Fibroblast of skin of left biceps (primary cell): ENCODE data around the gene CFAP58.

ENCODE experiments used
- DNase-seq, 2 experiments: peaks; one replicate each; pipeline ENCODE4 v3.0.0-alpha.2; 2013; ENCODE audit warnings: low read depth in 2 of 2

The CFAP58 gene, protein sequence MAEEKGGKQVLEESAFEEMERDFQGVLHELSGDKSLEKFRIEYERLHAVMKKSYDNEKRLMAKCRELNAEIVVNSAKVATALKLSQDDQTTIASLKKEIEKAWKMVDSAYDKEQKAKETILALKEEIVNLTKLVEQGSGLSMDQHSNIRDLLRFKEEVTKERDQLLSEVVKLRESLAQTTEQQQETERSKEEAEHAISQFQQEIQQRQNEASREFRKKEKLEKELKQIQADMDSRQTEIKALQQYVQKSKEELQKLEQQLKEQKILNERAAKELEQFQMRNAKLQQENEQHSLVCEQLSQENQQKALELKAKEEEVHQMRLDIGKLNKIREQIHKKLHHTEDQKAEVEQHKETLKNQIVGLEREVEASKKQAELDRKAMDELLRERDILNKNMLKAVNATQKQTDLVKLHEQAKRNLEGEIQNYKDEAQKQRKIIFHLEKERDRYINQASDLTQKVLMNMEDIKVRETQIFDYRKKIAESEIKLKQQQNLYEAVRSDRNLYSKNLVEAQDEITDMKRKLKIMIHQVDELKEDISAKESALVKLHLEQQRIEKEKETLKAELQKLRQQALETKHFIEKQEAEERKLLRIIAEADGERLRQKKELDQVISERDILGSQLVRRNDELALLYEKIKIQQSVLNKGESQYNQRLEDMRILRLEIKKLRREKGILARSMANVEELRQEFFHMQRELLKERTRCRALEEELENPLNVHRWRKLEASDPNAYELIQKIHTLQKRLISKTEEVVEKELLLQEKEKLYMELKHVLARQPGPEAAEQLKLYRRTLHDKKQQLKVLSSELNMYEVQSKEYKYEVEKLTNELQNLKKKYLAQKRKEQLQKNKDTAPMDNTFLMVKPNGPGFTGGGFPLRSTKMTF

GRCh38 chr10:104353325-104354048 is at the start of gene CFAP58:
Gene CFAP58 (plus strand): TSS chr10:104353833. CDS start chr10:104353898, 65 bp downstream.
- DNase-seq: peak in 1 of 2 experiments; percentile 62

DNA sequence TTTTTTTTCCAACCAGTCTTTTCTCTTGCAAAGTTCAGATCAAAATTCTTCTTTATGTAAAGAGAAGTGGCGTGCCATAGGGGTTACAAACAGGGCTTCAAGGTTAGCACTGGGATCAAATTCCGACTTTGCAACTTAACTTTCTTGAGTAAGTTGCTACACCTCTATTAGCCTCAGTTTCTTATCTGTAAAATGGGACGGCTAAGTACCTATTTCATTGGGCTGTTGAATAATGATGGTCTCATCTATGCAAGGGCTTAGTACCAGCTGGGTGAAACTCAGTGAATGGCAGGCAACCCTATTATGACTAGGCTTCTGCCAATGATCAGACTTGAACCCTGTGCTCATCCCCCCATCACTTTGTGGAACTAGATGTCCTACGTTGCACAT is 49.3 kb upstream of the CFAP58 start:
- DNase-seq: no peak

DNA sequence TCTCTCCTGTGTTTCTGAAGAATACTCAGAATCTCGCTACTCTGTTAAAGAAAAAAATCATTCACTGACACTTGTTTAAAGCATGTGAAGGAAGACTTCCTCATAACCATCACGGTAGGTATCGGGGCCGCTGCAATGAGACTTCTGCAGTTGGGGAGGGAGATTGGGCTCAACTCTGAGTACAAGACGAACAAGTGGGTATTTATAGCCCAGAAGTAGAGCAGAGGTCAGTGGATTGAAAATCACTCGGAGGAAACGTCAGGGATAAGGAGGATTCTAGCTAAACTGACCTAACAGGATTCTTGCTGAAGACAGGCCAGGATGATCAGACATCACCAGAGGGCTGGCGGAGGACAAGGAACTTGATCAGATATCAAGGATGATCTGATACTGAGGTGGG is 48.7 kb upstream of the CFAP58 start:
- no peak for DNase-seq

- DNase-seq: no peak
Observed at GRCh38 chr10:104306897-104307296, 46.7 kb upstream of the CFAP58 start.

DNA sequence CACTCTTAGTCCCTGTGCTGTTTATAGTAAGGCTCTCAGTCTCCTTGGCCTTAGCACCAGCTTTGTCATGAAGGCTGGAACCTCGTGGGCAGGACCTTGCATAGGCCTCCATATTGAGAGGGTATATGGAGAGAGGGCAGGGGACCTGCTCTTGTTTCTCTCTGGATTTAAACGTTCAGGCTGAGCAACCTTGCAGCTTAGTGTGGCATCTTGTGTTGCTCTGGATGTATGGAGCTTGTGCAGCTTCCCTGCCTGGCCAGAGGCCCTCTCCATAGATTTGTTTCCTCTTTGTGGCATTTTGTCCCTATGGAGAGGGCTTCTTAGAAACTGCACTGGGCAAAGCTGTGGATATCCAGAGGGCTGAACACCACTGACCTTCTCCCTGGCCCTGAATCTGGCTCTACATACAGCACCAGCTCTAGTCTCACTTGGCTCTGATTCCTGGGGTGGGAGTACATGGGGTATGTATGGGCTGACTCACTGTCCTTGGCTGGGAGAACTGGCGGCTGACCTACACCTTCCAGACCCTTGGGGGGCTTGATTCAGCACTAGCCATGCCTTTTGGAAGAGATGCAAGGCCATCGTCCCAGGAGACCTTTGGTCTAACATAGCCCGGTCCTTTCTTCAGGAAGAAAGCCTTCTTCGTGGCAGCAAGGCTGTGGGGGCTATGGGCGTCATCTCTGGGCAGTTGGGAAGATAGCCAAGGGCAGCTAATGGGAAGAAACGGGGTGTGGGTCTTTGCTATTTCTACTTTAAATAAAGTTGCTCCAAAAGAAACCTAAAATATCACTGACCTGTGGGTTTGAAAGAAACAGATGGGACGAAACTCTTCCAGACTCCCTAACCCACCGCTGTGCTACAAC is 45.8 kb upstream of the CFAP58 start:
- DNase-seq: no peak

DNA sequence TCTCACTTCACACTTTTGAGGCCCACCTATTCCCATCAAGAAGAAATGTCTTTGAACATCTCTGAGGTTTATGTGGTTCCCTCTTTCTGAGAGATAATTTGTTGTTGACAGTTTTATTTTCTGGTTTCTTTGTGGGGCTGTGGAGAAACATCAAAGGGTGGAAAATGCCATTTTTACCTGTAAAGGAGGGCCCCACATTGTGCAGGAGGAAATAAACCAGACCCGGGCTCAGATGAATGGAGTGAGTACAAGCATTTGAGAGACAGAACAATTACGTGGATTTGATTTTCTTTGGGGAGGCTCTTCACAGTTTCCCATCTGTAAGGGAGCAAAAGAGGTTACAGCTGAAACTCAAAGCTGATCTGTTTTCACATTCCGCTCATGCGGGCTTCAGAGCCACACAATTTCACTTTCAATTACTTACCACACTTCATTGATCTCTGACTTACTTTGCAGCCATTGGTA is 45.2 kb upstream of the CFAP58 start:
- DNase-seq: no peak

DNA sequence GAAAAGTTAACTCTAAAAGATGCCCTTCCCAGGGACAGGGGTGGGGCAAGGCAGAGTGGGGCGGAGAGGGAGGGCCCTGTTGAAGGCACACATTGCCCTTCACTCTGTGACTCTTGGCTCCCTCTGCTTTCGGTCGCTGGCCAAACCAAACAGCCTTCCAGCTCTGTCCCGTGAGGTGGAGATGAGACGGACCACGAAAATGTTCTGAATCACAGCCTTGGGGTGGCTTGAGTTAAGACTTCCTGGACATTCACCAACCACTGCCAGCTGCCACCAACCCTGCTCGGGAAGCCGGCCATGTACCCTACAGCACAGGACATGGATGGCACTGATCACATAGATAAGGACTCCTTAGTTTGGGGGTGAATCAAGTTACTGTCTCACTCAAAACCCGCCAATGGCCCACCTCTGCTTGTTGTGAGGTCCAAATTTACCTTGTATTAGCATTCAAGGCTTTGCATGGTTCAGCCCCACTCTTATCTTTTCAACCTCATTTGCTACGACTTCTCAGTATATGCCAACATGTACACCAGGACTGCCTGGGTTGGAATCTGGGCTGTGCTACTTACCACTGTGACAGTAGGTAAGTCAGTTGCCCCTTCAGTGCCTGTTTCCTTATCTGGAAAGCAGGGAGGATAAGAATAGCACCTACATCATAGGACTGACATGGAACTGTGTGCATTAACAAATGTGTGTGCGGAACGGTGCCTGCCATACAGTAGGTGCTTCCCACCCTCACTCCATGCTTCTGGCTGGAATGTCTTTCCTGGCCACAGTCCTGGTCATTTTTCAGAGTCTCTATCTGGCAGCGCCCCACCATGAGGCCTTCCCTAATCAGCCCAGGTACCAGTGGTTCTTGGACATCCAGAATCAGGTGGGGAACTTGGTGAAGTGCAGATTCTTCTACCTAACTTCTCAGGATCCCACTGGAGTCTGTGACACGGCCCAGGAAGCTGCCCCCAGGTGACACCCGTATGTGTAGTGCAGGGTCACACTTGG is 43.4 kb upstream of the CFAP58 start:
- DNase-seq: no peak

DNA sequence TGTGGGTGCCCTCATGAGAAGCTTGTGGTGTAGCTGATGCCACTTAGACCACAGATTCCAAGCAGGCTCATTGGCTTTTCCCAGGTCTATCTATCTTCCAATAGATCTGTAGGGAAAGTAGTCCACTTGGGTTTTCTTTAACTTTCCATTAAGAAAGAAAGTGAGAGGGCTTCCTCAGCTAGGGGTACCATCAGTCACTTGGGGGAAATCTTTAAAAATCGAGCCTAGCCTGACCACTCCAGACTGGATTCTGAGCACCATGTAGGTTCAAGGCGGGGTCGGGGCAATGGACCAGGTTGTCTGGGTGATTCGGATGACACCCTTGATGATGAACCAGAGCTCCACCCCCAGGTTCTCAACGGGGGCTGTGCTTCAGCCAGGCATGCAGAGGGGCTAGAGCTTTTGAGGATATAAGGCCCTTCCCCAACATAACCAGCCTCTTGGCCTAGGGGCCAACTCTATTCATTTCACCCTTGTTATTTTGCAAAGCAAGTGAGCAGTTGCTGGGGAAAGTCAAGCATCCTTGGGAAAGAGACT is 42.4 kb upstream of the CFAP58 start:
- DNase-seq: no peak

GRCh38 chr10:104314591-104315485 is 38.8 kb upstream of the CFAP58 start:
- no peak for DNase-seq

DNA sequence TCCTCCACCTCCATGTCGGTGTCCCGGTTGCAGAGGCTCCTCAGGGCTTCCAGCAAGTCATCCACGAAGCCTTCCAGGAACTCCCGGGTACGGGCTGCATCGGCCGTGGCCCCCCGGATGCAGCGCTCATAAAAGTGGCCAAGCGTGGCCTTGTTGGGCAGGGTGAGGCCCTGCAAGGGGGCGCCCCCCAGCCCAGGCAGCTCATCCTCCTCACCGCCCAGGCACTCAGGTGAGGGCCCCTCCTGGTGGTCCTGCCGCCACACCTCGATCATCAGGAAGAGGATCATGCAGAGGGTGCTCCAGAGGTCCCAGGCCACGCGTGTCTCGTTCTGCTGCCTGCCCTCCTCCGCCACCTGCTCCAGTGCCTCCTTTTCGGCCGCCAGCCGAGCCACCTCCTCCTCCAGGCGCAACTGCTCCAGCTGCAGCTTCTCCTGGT is 38.1 kb upstream of the CFAP58 start:
- no peak for DNase-seq

- no peak for DNase-seq
Observed at GRCh38 chr10:104316321-104317099, 37.1 kb upstream of the CFAP58 start.

DNA sequence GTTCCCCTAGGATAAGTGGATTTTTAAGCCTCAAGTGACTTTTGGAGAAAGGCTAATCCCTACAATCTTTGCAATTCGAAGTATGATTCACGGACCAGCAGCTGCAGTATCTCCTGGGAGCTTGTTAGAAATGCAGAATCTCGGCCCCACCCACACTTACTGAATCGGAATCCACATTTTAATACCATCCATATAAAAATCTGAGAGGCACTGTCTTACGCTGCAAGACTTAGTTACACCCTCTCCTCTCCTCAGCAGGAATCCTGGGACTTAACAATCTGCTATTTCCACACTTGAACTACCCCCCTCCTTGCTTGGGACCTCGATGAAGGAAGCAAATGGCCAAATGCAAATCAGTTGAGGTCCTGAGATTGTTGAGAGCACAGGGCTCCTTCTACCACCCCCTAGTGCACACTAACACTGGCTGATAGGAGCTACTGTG is 36.3 kb upstream of the CFAP58 start:
- DNase-seq: peak in 1 of 2 experiments; percentile 40

- DNase-seq: no peak
Observed at GRCh38 chr10:104317726-104318299, 35.8 kb upstream of the CFAP58 start.

DNA sequence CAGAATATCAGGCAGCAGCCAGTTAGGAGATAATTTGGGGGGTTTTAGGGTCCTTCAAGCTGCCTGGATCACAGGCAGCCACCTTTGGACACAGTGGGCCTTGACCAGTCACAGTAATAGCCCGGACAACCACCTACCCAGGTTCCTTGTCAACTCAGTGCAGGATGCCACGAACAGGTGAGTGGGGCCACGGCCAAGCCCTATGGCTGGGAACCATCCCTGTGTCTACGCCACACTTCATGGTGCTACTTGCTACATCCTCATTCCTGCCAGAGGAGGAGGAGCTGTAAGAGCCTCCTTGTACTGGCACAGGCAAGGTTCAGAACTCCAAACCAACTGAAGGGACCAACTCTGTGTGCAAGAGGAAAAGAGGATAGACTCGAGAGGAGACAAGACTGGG is 35.3 kb upstream of the CFAP58 start:
- no peak for DNase-seq

GRCh38 chr10:104318810-104319741 is 34.6 kb upstream of the CFAP58 start:
- no peak for DNase-seq

DNA sequence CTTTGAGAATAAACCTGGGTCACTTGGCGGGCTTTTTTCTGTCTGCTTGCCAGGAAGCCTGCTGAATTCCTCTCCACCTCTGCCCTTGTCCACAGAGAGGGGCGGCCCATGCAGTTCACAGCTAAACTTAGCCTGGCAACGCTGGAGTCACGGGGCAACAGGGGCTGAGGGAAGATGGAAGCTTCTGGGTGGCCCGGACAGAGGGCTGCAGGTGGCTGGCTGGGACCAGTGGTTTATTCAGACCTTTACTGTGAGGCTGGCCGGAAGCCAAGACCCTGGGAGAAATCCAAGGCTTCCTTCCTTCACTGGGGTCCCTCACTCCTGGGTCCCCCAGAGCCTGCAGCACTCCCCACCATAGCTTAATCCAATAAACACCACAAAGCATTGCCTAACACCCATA is 32.4 kb upstream of the CFAP58 start:
- no peak for DNase-seq
